Measurements from ENCODE around the gene STK32A. TPM values are rescaled to one million over a fixed set of nuclear protein-coding genes. Genes with fewer than 3 reads are reported as not detected.

STK32A gene
- total RNA-seq, result not detected

GRCh38 chr5:147234825-147235635 lies at the start of gene STK32A:
STK32A (plus strand) TSS chr5:147235026; CDS start chr5:147239635, 4,609 bp downstream.
- H3K27me3 Mint-ChIP-seq, result peaks cover 22% of the 10 kb centered on the region
- POLR2A ChIA-PET, result no interaction called here
- H3K4me3 Mint-ChIP-seq, result no peak within 1 kb of the TSS
- CTCF ChIA-PET, result no interaction called here
- no peaks in the 10 kb centered on the region for H3K9me3 Mint-ChIP-seq
- H3K4me1 Mint-ChIP-seq, result peaks cover 2% of the 10 kb centered on the region
- H3K36me3 Mint-ChIP-seq (ENCODE audit: low read depth), result no peaks in the 10 kb centered on the region
- no peak within 1 kb of the TSS for H3K27ac Mint-ChIP-seq
- DNase-seq, result no peak

DNA sequence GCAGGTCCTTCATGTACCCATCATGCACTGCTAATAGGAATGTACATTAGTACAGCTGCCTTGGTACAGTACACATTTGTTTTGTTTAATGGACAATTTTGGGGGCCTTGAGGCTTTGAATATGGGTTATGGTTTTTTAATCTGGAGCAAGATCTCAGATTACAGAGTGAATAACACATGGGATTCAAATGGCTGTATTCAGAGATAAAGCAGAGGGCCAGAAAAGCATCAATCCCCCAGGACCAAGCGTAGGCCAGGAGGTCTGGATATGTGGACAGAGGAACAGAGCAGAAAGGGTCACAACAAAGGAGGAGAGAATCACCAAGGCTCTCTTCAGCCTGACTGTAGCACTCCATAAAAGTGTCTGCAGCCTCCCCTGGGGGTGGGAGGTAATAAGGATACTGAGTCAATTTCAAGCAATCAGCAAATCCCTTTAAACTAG lies 47.7 kb upstream of the STK32A start:
- POLR2A ChIA-PET, result no interaction called here
- no peaks in the 10 kb centered on the region for H3K27me3 Mint-ChIP-seq
- no peak overlapping the region for H3K4me3 Mint-ChIP-seq
- CTCF ChIA-PET, result no interaction called here
- H3K27ac Mint-ChIP-seq, result no peak overlapping the region
- H3K36me3 Mint-ChIP-seq (ENCODE audit: low read depth), result no peaks in the 10 kb centered on the region
- H3K4me1 Mint-ChIP-seq, result peaks cover 1% of the 10 kb centered on the region
- no peaks in the 10 kb centered on the region for H3K9me3 Mint-ChIP-seq
- DNase-seq, result no peak

- H3K4me1 Mint-ChIP-seq, result peaks cover 1% of the 10 kb centered on the region
- no peak overlapping the region for H3K27ac Mint-ChIP-seq
- CTCF ChIA-PET, result interaction anchor here (0.5 to 1.8 kb wide), 11 partner anchors 9 to 657 kb away, joined by 3 to 9 read pairs (median 3); no protein-coding TSS in a partner anchor
- no peak overlapping the region for H3K4me3 Mint-ChIP-seq
- peak; percentile 64 for DNase-seq
- H3K36me3 Mint-ChIP-seq (ENCODE audit: low read depth), result no peaks in the 10 kb centered on the region
- POLR2A ChIA-PET, result no interaction called here
- H3K27me3 Mint-ChIP-seq, result no peaks in the 10 kb centered on the region
- H3K9me3 Mint-ChIP-seq, result no peaks in the 10 kb centered on the region
Observed at GRCh38 chr5:147188200-147189108, 46.4 kb upstream of the STK32A start.

DNA sequence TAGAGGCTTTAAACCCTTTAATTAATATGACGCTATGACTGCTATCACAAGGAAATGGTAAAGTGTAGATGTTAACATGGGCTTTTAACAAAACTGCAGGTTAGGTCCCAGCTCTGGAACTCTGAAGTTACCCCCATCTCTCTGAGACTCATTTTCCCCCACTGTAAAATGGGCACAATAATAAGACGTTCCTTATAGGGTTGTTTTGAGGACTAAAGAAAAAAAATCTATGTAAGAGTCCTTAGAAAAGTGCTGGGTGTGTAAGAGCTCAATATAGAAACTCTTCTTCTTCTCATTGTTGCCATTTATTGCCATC lies 45.8 kb upstream of the STK32A start:
- Mint-ChIP-seq H3K4me3 (no peak overlapping the region), H3K9me3 (no peaks in the 10 kb centered on the region), H3K27me3 (no peaks in the 10 kb centered on the region), H3K4me1 (peaks cover 1% of the 10 kb centered on the region), H3K27ac (no peak overlapping the region), H3K36me3 (ENCODE audit: low read depth) (no peaks in the 10 kb centered on the region)
- ChIA-PET POLR2A (no interaction called here), CTCF (interaction anchor here (0.5 to 1.8 kb wide), 11 partner anchors 9 to 657 kb away, joined by 3 to 9 read pairs (median 3); no protein-coding TSS in a partner anchor)
- DNase-seq, result no peak

DNA sequence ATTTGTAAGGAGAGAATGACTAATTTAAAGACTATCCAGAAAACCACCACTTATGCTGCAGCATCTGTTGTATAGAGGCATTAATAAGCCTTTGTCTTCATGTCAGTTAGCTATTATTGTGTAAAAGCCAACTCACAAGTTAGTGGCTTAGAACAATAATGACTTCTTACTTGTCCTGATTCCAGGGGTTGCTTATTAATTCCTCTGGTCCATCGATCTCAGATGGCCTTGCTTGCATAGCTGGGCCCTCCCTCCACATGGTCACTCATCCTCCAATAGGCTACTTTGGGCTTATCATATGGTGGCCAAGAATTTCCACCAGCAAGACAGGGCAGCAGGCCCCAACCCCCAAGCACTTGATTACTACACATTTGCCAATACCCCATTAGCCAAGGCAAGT lies 44.5 kb upstream of the STK32A start:
- H3K4me1 Mint-ChIP-seq, result peaks cover 1% of the 10 kb centered on the region
- H3K27ac Mint-ChIP-seq, result no peak overlapping the region
- H3K27me3 Mint-ChIP-seq, result peaks cover 2% of the 10 kb centered on the region
- H3K36me3 Mint-ChIP-seq (ENCODE audit: low read depth), result no peaks in the 10 kb centered on the region
- POLR2A ChIA-PET, result no interaction called here
- CTCF ChIA-PET, result interaction anchor here (0.7 to 1.8 kb wide), 2 partner anchors 11 to 26 kb away, joined by 4 to 9 read pairs; no protein-coding TSS in a partner anchor
- no peak overlapping the region for H3K4me3 Mint-ChIP-seq
- no peak for DNase-seq
- no peaks in the 10 kb centered on the region for H3K9me3 Mint-ChIP-seq

DNA sequence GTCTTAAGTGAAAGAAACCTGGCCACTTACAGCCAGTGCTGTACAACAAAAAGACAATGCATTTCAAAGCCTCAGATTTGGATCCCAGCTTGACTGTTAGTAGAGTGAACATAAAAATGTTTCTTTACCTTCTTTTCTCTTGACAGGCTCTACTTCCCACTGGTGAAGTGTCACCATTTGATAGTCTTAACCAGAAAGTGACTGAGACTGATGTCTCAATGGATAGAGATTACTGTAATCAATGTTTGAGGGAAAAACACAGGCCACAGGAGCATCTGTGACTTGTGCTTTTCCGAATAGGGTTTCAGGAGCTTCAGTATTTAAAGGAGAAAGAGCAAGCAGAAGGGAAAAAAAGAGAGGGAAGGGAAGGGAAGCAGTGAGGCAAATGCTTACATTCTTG lies 41.7 kb upstream of the STK32A start:
- Mint-ChIP-seq H3K36me3 (ENCODE audit: low read depth) (no peaks in the 10 kb centered on the region), H3K9me3 (no peaks in the 10 kb centered on the region), H3K4me3 (no peak overlapping the region), H3K27me3 (peaks cover 2% of the 10 kb centered on the region), H3K4me1 (peaks cover 1% of the 10 kb centered on the region), H3K27ac (no peak overlapping the region)
- CTCF ChIA-PET, result no interaction called here
- no peak for DNase-seq
- POLR2A ChIA-PET, result no interaction called here

DNA sequence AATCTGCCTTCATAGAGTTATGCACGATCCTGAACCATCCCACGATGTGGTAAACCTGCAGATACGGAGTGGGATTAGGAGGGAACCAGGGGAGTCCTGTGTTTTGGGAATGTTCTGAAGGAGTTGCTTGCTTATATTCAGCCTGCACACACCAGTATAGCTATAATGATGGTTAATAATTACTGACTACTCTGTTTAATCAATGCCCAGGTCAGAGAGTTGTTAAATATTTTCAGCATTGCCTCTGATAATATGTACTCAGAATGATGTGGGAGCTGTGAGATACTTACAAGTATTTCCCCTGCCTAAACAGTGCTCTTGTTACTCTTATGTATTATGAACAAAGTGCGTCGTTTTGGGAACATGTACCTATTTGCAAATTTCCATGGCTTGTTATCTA lies 34.8 kb upstream of the STK32A start:
- ChIA-PET POLR2A (no interaction called here), CTCF (interaction anchor here (1.2 kb wide), 1 partner anchor 9 kb away, joined by 3 read pairs; no protein-coding TSS in a partner anchor)
- H3K4me3 Mint-ChIP-seq, result no peak overlapping the region
- no peaks in the 10 kb centered on the region for H3K27me3 Mint-ChIP-seq
- H3K9me3 Mint-ChIP-seq, result no peaks in the 10 kb centered on the region
- H3K4me1 Mint-ChIP-seq, result no peaks in the 10 kb centered on the region
- no peak overlapping the region for H3K27ac Mint-ChIP-seq
- H3K36me3 Mint-ChIP-seq (ENCODE audit: low read depth), result no peaks in the 10 kb centered on the region
- DNase-seq, result no peak

GRCh38 chr5:147203213-147203612 lies 31.6 kb upstream of the STK32A start:
- H3K4me1 Mint-ChIP-seq, result no peaks in the 10 kb centered on the region
- H3K27ac Mint-ChIP-seq, result no peak overlapping the region
- ChIA-PET CTCF (no interaction called here), POLR2A (no interaction called here)
- H3K36me3 Mint-ChIP-seq (ENCODE audit: low read depth), result no peaks in the 10 kb centered on the region
- H3K27me3 Mint-ChIP-seq, result no peaks in the 10 kb centered on the region
- H3K4me3 Mint-ChIP-seq, result no peak overlapping the region
- no peaks in the 10 kb centered on the region for H3K9me3 Mint-ChIP-seq
- no peak for DNase-seq

- Mint-ChIP-seq H3K27ac (no peak overlapping the region), H3K27me3 (no peaks in the 10 kb centered on the region), H3K36me3 (ENCODE audit: low read depth) (no peaks in the 10 kb centered on the region), H3K4me1 (no peaks in the 10 kb centered on the region), H3K4me3 (no peak overlapping the region), H3K9me3 (no peaks in the 10 kb centered on the region)
- DNase-seq, result no peak
- POLR2A ChIA-PET, result no interaction called here
- CTCF ChIA-PET, result no interaction called here
Observed at GRCh38 chr5:147204576-147204975, 30.2 kb upstream of the STK32A start.

- Mint-ChIP-seq H3K4me3 (no peak overlapping the region), H3K9me3 (no peaks in the 10 kb centered on the region), H3K27ac (no peak overlapping the region), H3K4me1 (no peaks in the 10 kb centered on the region), H3K36me3 (ENCODE audit: low read depth) (no peaks in the 10 kb centered on the region), H3K27me3 (no peaks in the 10 kb centered on the region)
- DNase-seq, result no peak
- ChIA-PET CTCF (interaction anchor here (1.5 kb wide), 1 partner anchor 19 kb away, joined by 4 read pairs; no protein-coding TSS in a partner anchor), POLR2A (no interaction called here)
Observed at GRCh38 chr5:147208134-147208533, 26.7 kb upstream of the STK32A start.

DNA sequence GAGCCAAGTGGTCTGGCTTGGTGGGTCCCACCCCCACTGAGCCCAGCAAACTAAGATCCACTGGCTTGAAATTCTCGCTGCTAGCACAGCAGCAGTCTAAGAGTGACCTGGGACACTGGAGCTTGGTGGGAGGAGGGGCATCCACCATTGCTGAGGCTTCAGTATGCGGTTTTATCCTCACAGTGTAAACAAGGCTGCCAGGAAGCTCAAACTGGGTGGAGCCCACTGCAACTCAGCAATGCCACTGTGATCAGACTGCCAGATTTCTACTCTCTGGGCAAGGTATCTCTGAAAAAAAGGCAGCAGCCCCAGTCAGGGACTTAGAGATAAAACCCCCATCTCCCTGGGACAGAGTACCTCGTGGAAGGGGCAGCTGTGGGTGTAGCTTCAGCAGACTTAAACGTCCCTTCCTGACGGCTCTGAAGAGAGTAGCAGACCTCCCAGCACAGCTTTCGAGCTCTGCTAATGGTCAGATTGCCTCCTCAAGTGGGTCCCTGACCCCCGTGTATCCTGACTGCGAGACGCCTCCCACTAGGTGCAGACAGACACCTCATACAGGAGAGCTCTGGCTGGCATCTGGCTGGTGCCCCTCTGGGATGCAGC lies 18.2 kb upstream of the STK32A start:
- POLR2A ChIA-PET, result no interaction called here
- peaks cover 6% of the 10 kb centered on the region for H3K9me3 Mint-ChIP-seq
- H3K4me1 Mint-ChIP-seq, result peaks cover 3% of the 10 kb centered on the region
- CTCF ChIA-PET, result no interaction called here
- H3K27ac Mint-ChIP-seq, result peak overlapping the region; percentile 44
- no peaks in the 10 kb centered on the region for H3K27me3 Mint-ChIP-seq
- no peaks in the 10 kb centered on the region for H3K36me3 Mint-ChIP-seq (ENCODE audit: low read depth)
- DNase-seq, result peak; percentile 15
- no peak overlapping the region for H3K4me3 Mint-ChIP-seq

DNA sequence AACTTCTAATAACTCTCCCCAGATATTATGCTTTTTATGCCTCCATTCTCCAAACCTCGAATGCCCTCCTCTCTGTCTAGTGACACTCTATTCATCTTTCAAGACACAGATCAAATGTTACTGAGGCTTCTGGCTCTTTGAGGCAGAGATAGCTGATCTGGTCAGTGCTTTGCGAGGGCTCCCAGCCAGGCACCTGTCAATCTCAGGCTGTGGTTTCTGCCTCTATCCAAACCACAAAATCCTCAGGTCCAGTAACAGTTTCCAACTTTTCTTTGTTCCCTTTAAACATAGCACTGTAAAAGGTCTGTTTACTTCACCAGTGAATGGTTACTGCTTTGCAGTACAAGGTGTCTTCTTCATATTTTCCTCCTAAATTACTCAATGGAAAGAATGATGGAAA lies 11.5 kb upstream of the STK32A start:
- no peak for DNase-seq
- Mint-ChIP-seq H3K27me3 (no peaks in the 10 kb centered on the region), H3K4me1 (peaks cover 1% of the 10 kb centered on the region), H3K9me3 (peaks cover 5% of the 10 kb centered on the region), H3K27ac (no peak overlapping the region), H3K4me3 (no peak overlapping the region), H3K36me3 (ENCODE audit: low read depth) (no peaks in the 10 kb centered on the region)
- ChIA-PET CTCF (no interaction called here), POLR2A (no interaction called here)
